ENCODE data around the gene SLA2.

DNA sequence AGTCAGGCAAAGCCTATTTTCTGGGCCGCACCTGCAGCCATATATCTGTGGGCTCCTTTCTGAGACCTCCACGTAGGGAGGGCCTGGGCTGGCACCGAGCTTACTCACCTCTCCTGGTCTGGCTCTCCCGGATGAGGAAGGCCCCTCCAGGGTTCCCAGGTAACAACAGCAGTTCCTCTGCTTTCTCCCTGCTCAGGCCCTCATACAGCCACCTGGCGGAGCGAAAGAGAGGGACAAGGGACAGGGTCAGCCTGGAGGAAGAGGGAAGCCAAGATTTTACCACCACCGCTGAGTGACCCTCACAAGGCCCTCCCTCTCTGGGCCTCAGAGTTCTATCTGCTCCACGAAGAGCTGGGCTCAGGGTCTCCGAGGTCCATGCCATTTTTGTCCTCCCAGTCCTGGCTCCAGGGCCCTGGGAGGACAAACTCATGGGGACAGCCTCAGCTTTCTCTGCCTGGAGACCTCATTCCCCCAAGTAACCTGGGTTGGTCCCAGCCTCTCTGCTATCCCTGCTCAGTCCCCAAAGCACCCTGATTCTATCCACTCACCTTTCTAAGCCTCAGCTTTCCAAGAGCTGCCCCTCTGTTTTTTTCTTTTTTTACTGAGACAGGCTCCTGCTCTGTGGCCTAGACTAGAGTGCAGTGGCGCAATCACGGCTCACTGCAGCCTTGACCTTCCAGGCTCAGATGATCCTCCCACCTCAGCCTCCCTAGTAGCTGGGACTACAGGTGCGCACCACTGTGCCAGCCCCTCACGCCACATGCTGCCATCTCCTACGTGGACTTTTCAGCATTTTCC lies 13.3 kb downstream of the SLA2 start:
- TF ChIP-seq, protein P1, sequence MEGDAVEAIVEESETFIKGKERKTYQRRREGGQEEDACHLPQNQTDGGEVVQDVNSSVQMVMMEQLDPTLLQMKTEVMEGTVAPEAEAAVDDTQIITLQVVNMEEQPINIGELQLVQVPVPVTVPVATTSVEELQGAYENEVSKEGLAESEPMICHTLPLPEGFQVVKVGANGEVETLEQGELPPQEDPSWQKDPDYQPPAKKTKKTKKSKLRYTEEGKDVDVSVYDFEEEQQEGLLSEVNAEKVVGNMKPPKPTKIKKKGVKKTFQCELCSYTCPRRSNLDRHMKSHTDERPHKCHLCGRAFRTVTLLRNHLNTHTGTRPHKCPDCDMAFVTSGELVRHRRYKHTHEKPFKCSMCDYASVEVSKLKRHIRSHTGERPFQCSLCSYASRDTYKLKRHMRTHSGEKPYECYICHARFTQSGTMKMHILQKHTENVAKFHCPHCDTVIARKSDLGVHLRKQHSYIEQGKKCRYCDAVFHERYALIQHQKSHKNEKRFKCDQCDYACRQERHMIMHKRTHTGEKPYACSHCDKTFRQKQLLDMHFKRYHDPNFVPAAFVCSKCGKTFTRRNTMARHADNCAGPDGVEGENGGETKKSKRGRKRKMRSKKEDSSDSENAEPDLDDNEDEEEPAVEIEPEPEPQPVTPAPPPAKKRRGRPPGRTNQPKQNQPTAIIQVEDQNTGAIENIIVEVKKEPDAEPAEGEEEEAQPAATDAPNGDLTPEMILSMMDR (IDR thresholded peaks at IDR 0.05), result no peak
- TF ChIP-seq POLR2A (IDR thresholded peaks at IDR 0.05), result no peak
